NB4 (cell line): ENCODE results near the gene CPSF7.

ENCODE experiments used
- DNase-seq: peaks from one replicate; pipeline ENCODE4 v3.0.0; 2010; ENCODE audit warnings: low read depth
- H3K4me3 ChIP-seq: one replicate; pipeline ENCODE4 v1.5.1; 2011; ENCODE audit warnings: mild to moderate bottlenecking, low read depth, low read length, moderate library complexity
- CTCF ChIP-seq: IDR thresholded peaks from one replicate; pipeline ENCODE4 v1.5.1; 2012; ENCODE audit warnings: low read depth, low read length
- MAX ChIP-seq: IDR thresholded peaks from 2 replicates; pipeline ENCODE4 v1.6.1; 2011; ENCODE audit warnings: low read depth, low read length
- MYC ChIP-seq: IDR thresholded peaks from 2 replicates; pipeline ENCODE4 v1.6.1; 2011; ENCODE audit warnings: low read depth, low read length
- POLR2A ChIP-seq: IDR thresholded peaks from 2 replicates; pipeline ENCODE4 v1.6.1; 2011; ENCODE audit warnings: mild to moderate bottlenecking; ENCODE audit not compliant: insufficient read length; ENCODE audit errors: extremely low read depth

The CPSF7 gene

GRCh38 chr11:61417670-61418069 lies 12.1 kb downstream of the CPSF7 start:
- DNase-seq: peak; percentile 73
- TF ChIP-seq MYC (peak; percentile 61), MAX (peak; percentile 25; the same call in 1 of the 2 replicates), POLR2A (no peak), CTCF (no peak)
- H3K4me3 ChIP-seq: no peak overlapping the region

GRCh38 chr11:61416941-61417340 lies 12.8 kb downstream of the CPSF7 start:
- no peak overlapping the region for H3K4me3 ChIP-seq
- no peak for DNase-seq
- TF ChIP-seq MYC (no peak), CTCF (no peak), MAX (no peak), POLR2A (no peak)

GRCh38 chr11:61415381-61415780 lies 14.4 kb downstream of the CPSF7 start:
- H3K4me3 ChIP-seq: no peak overlapping the region
- TF ChIP-seq MAX (no peak), POLR2A (no peak), MYC (no peak), CTCF (no peak)
- DNase-seq: no peak

GRCh38 chr11:61414547-61414946 lies 15.2 kb downstream of the CPSF7 start:
- no peak overlapping the region for H3K4me3 ChIP-seq
- TF ChIP-seq MAX (no peak), POLR2A (no peak), CTCF (no peak), MYC (no peak)
- no peak for DNase-seq

- no peak for DNase-seq
- H3K4me3 ChIP-seq: no peak overlapping the region
- TF ChIP-seq POLR2A (no peak), MAX (no peak), CTCF (no peak), MYC (no peak)
Observed at GRCh38 chr11:61413496-61413895, 16.3 kb downstream of the CPSF7 start.

GRCh38 chr11:61411589-61411988 lies 18.2 kb downstream of the CPSF7 start:
- H3K4me3 ChIP-seq: no peak overlapping the region
- TF ChIP-seq POLR2A: no peak
- no peak for TF ChIP-seq CTCF
- TF ChIP-seq MAX: no peak
- no peak for TF ChIP-seq MYC
- DNase-seq: no peak
